H9 (cell line): ENCODE results near the gene LDLRAD4. TPM values are rescaled to one million over a fixed set of nuclear protein-coding genes. Genes with fewer than 3 reads are reported as not detected.

Experiments
- DNase-seq: peaks from one replicate; pipeline ENCODE4 v3.0.0-alpha.2; 2017
- H2AFZ ChIP-seq: one replicate; pipeline ENCODE4 v1.6.1; 2013; ENCODE audit warnings: mild to moderate bottlenecking, low read length, control low read depth, moderate library complexity
- H2AK5ac ChIP-seq: 2 replicates; pipeline ENCODE4 v1.6.1; 2013; ENCODE audit warnings: low read length, control low read depth, mixed read lengths; ENCODE audit not compliant: insufficient read length
- H2BK120ac ChIP-seq: one replicate; pipeline ENCODE4 v1.6.1; 2013; ENCODE audit warnings: low read depth, mild to moderate bottlenecking, low read length, control low read depth, inconsistent platforms; ENCODE audit not compliant: poor library complexity, severe bottlenecking
- H2BK12ac ChIP-seq: 2 replicates; pipeline ENCODE4 v1.6.1; 2013; ENCODE audit warnings: low read length, control low read depth, mixed read lengths, low read depth; ENCODE audit not compliant: insufficient read length
- H2BK15ac ChIP-seq: 2 replicates; pipeline ENCODE4 v1.6.1; 2013; ENCODE audit warnings: low read depth, low read length, control low read depth
- H2BK20ac ChIP-seq: one replicate; pipeline ENCODE4 v1.6.1; 2013; ENCODE audit warnings: low read depth, mild to moderate bottlenecking, low read length, control low read depth, inconsistent platforms; ENCODE audit not compliant: poor library complexity, severe bottlenecking
- H2BK5ac ChIP-seq: 2 replicates; pipeline ENCODE4 v1.6.1; 2013; ENCODE audit warnings: low read length, control low read depth, mixed read lengths; ENCODE audit not compliant: insufficient read length
- H3K14ac ChIP-seq: 2 replicates; pipeline ENCODE4 v1.6.1; 2013; ENCODE audit warnings: low read length, control low read depth; ENCODE audit not compliant: insufficient read depth
- H3K18ac ChIP-seq: 2 replicates; pipeline ENCODE4 v1.6.1; 2013; ENCODE audit warnings: low read depth, mild to moderate bottlenecking, mixed read lengths, low read length, control low read depth; ENCODE audit not compliant: insufficient read length
- H3K23ac ChIP-seq: 2 replicates; pipeline ENCODE4 v1.6.1; 2013; ENCODE audit warnings: low read length, control low read depth, mixed read lengths, low read depth; ENCODE audit not compliant: insufficient read length
- H3K23me2 ChIP-seq: 2 replicates; pipeline ENCODE4 v1.6.1; 2013; ENCODE audit warnings: low read depth, mild to moderate bottlenecking, mixed read lengths, low read length, control low read depth; ENCODE audit not compliant: insufficient read length, poor library complexity, severe bottlenecking
- H3K27ac ChIP-seq: 2 replicates; pipeline ENCODE4 v1.5.1; 2013; ENCODE audit warnings: low read length, control low read depth, mixed read lengths, low read depth; ENCODE audit not compliant: insufficient read length
- H3K27me3 ChIP-seq: 2 replicates; pipeline ENCODE4 v1.6.1; 2013; ENCODE audit warnings: low read length, control low read depth, inconsistent platforms; ENCODE audit not compliant: insufficient read depth
- H3K4ac ChIP-seq: 2 replicates; pipeline ENCODE4 v1.6.1; 2013; ENCODE audit warnings: low read depth, mild to moderate bottlenecking, control low read depth, inconsistent platforms, low read length, moderate library complexity
- H3K4me1 ChIP-seq: 2 replicates; pipeline ENCODE4 v1.6.1; 2013; ENCODE audit warnings: low read length, control low read depth, inconsistent platforms; ENCODE audit not compliant: insufficient read depth
- H3K4me2 ChIP-seq: 2 replicates; pipeline ENCODE4 v1.6.1; 2013; ENCODE audit warnings: low read length, control low read depth, mixed read lengths; ENCODE audit not compliant: insufficient read length, insufficient read depth
- H3K56ac ChIP-seq: 2 replicates; pipeline ENCODE4 v1.6.1; 2013; ENCODE audit warnings: low read depth, mild to moderate bottlenecking, mixed read lengths, low read length, control low read depth; ENCODE audit not compliant: insufficient read length
- H3K79me1 ChIP-seq: 2 replicates; pipeline ENCODE4 v1.6.1; 2013; ENCODE audit warnings: low read depth, mild to moderate bottlenecking, moderate library complexity, low read length, control low read depth, inconsistent platforms; ENCODE audit not compliant: insufficient read depth, poor library complexity, severe bottlenecking
- H3K79me2 ChIP-seq: 2 replicates; pipeline ENCODE4 v1.6.1; 2013; ENCODE audit warnings: low read length, control low read depth, inconsistent platforms; ENCODE audit not compliant: insufficient read depth
- H3K9ac ChIP-seq: 2 replicates; pipeline ENCODE4 v1.6.1; 2013; ENCODE audit warnings: low read length, control low read depth, mixed read lengths; ENCODE audit not compliant: insufficient read length; ENCODE audit errors: extremely low read depth
- H3K9me3 ChIP-seq: one replicate; pipeline ENCODE4 v1.6.1; 2013; ENCODE audit warnings: low read depth, low read length, inconsistent platforms; ENCODE audit not compliant: control insufficient read depth
- H3T11ph ChIP-seq: one replicate; pipeline ENCODE4 v1.6.1; 2013; ENCODE audit warnings: mild to moderate bottlenecking, low read length, control low read depth, inconsistent platforms
- H4K20me1 ChIP-seq: one replicate; pipeline ENCODE4 v1.6.1; 2013; ENCODE audit not compliant: control insufficient read depth, insufficient read length, insufficient read depth
- H4K5ac ChIP-seq: 2 replicates; pipeline ENCODE4 v1.6.1; 2013; ENCODE audit warnings: low read depth, mild to moderate bottlenecking, mixed read lengths, low read length, control low read depth; ENCODE audit not compliant: insufficient read length
- H4K8ac ChIP-seq: replicated peaks from 2 replicates; pipeline ENCODE4 v1.6.1; 2013; ENCODE audit warnings: low read length, control low read depth, mixed read lengths, low read depth; ENCODE audit not compliant: insufficient read length
- H4K91ac ChIP-seq: 2 replicates; pipeline ENCODE4 v1.6.1; 2013; ENCODE audit warnings: low read depth, mild to moderate bottlenecking, moderate library complexity, mixed read lengths, low read length, control low read depth; ENCODE audit not compliant: insufficient read length
- H3K27ac Mint-ChIP-seq, 3 experiments: 2 replicates in 2 of 3; 3 replicates in 1 of 3; pipeline ENCODE4 v1.8.0; 2020 to 2021; ENCODE audit warnings: mixed read lengths in 3 of 3, mild to moderate bottlenecking in 1 of 3, moderate library complexity in 1 of 3
- H3K27me3 Mint-ChIP-seq: 2 replicates; pipeline ENCODE4 v1.8.0; 2021; ENCODE audit warnings: low read depth, mild to moderate bottlenecking, moderate library complexity, mixed read lengths
- H3K36me3 Mint-ChIP-seq, 3 experiments: 2 replicates in 2 of 3; 3 replicates in 1 of 3; pipeline ENCODE4 v1.8.0; 2020 to 2021; ENCODE audit warnings: low read depth in 3 of 3, mixed read lengths in 3 of 3; ENCODE audit not compliant: insufficient read depth in 1 of 3
- H3K4me1 Mint-ChIP-seq, 2 experiments: 2 replicates each; pipeline ENCODE4 v1.8.0; 2020; ENCODE audit warnings: mixed read lengths in 2 of 2
- H3K4me3 Mint-ChIP-seq, 2 experiments: 2 replicates in 1 of 2; 3 replicates in 1 of 2; pipeline ENCODE4 v1.8.0; 2020 to 2021; ENCODE audit warnings: mild to moderate bottlenecking in 2 of 2, mixed read lengths in 2 of 2, moderate library complexity in 1 of 2
- H3K9me3 Mint-ChIP-seq, 2 experiments: 2 replicates in 1 of 2; 3 replicates in 1 of 2; pipeline ENCODE4 v1.8.0; 2020; ENCODE audit warnings: mild to moderate bottlenecking in 2 of 2, mixed read lengths in 2 of 2, moderate library complexity in 1 of 2
- CTCF ChIP-seq: fragments of 200-600 bp; sonication (generic); conservative IDR thresholded peaks from 3 replicates; pipeline ENCODE4 v1.8.0; 2021; ENCODE audit warnings: antibody characterized with exemption, mild to moderate bottlenecking
- WGBS: extraction: QIAGEN DNeasy Blood & Tissue Kit; methylation state at CpG from one replicate; pipeline ENCODE4 v1.1.7; 2013; ENCODE audit warnings: missing lambda C conversion rate, low lambda C conversion rate, mixed read lengths; ENCODE audit not compliant: insufficient read length; ENCODE audit errors: extremely low coverage; 5-methylcytosine and 5-hydroxymethylcytosine counted together
- total RNA-seq: library from RNA; stranded (reverse); gene quantifications from 2 replicates; pipeline ENCODE4 v1.2.1, GENCODE V29; 2021

LDLRAD4 gene
- total RNA-seq, 1 experiment from 2014 or later, result 3.9 TPM

GRCh38 chr18:13300029-13300428 lies 81.5 kb downstream of the LDLRAD4 start:
- H3K27me3 Mint-ChIP-seq, result no peaks in the 10 kb centered on the region; the same call in 1 of the 2 replicates
- no CpG with 5 or more reads among the region's 6 CpGs for WGBS
- no peaks in the 10 kb centered on the region for H3K4me1 ChIP-seq
- H3K36me3 Mint-ChIP-seq, result no peaks in the 10 kb centered on the region; a peak in 1 of 7 replicates
- no peak overlapping the region for H2BK12ac ChIP-seq
- no peak overlapping the region for H3K27ac Mint-ChIP-seq
- no peak overlapping the region for H2BK5ac ChIP-seq
- H3K14ac ChIP-seq, result no peak overlapping the region; the same call in 1 of the 2 replicates
- no peak overlapping the region for H2BK15ac ChIP-seq
- H3K9me3 ChIP-seq, result no peaks in the 10 kb centered on the region
- no peak overlapping the region for H3K4ac ChIP-seq
- H3K27me3 ChIP-seq, result no peaks in the 10 kb centered on the region
- H3K18ac ChIP-seq, result no peak overlapping the region
- H3K27ac ChIP-seq, result no peak overlapping the region
- H4K5ac ChIP-seq, result no peak overlapping the region
- H4K8ac ChIP-seq, result no peak overlapping the region
- no peak overlapping the region for H3K23ac ChIP-seq
- no peak overlapping the region for H2AK5ac ChIP-seq
- no peaks in the 10 kb centered on the region for H3K79me1 ChIP-seq
- H3K4me3 Mint-ChIP-seq, result no peak overlapping the region
- TF ChIP-seq CTCF, result no peak
- no peaks in the 10 kb centered on the region for H3K23me2 ChIP-seq
- H4K20me1 ChIP-seq, result no peaks in the 10 kb centered on the region
- H3K4me2 ChIP-seq, result no peak overlapping the region
- no peak overlapping the region for H2BK20ac ChIP-seq
- no peak overlapping the region for H3K56ac ChIP-seq
- H3T11ph ChIP-seq, result no peak overlapping the region
- H3K9ac ChIP-seq, result no peak overlapping the region
- H2AFZ ChIP-seq, result no peak overlapping the region
- H4K91ac ChIP-seq, result no peak overlapping the region
- no peak overlapping the region for H2BK120ac ChIP-seq
- no peaks in the 10 kb centered on the region for H3K9me3 Mint-ChIP-seq
- no peaks in the 10 kb centered on the region for H3K79me2 ChIP-seq
- DNase-seq, result no peak
- peaks cover 15% of the 10 kb centered on the region in 2 experiments for H3K4me1 Mint-ChIP-seq
